HG02678 (cell line): ENCODE results near the gene CYP19A1.

Experiments used
- ATAC-seq: cut with Tn5 transposase; IDR thresholded peaks from one replicate; pipeline ENCODE4 v1.9.1; 2021; ENCODE audit warnings: mild to moderate bottlenecking, moderate library complexity; ENCODE audit not compliant: unreplicated experiment

Gene CYP19A1

GRCh38 chr15:51328926-51329325, 9.5 kb downstream of the CYP19A1 start:
- no peak for ATAC-seq

GRCh38 chr15:51327081-51327480, 11.3 kb downstream of the CYP19A1 start:
- ATAC-seq, result no peak

GRCh38 chr15:51325167-51325566, 13.2 kb downstream of the CYP19A1 start:
- no peak for ATAC-seq

GRCh38 chr15:51323749-51324148, 14.6 kb downstream of the CYP19A1 start:
- no peak for ATAC-seq

GRCh38 chr15:51322621-51323296, 15.6 kb downstream of the CYP19A1 start:
- no peak for ATAC-seq

- ATAC-seq, result no peak
Measured at GRCh38 chr15:51321316-51321715, 17.1 kb downstream of the CYP19A1 start.

GRCh38 chr15:51320843-51321242, 17.6 kb downstream of the CYP19A1 start:
- ATAC-seq, result no peak

GRCh38 chr15:51319539-51319938, 18.9 kb downstream of the CYP19A1 start:
- ATAC-seq, result no peak

- no peak for ATAC-seq
Measured at GRCh38 chr15:51318382-51319150, 19.8 kb downstream of the CYP19A1 start.

GRCh38 chr15:51316636-51317035, 21.8 kb downstream of the CYP19A1 start:
- ATAC-seq, result no peak

- no peak for ATAC-seq
Measured at GRCh38 chr15:51315726-51316125, 22.7 kb downstream of the CYP19A1 start.

- ATAC-seq, result no peak
Measured at GRCh38 chr15:51314391-51315337, 23.7 kb downstream of the CYP19A1 start.

- ATAC-seq, result no peak
Measured at GRCh38 chr15:51313644-51314280, 24.6 kb downstream of the CYP19A1 start.

GRCh38 chr15:51313074-51313393, 25.4 kb downstream of the CYP19A1 start:
- ATAC-seq, result no peak

- ATAC-seq, result no peak
Measured at GRCh38 chr15:51312166-51313073, 26.0 kb downstream of the CYP19A1 start.

GRCh38 chr15:51311510-51311909, 26.9 kb downstream of the CYP19A1 start:
- ATAC-seq, result no peak

- ATAC-seq, result no peak
Measured at GRCh38 chr15:51310064-51310463, 28.3 kb downstream of the CYP19A1 start.

- no peak for ATAC-seq
Measured at GRCh38 chr15:51307811-51308210, 30.6 kb downstream of the CYP19A1 start.

GRCh38 chr15:51307325-51307724, 31.1 kb downstream of the CYP19A1 start:
- ATAC-seq, result no peak

- no peak for ATAC-seq
Measured at GRCh38 chr15:51303462-51303980, 34.9 kb downstream of the CYP19A1 start.
